T-helper 1 cell (primary cell): ENCODE results near the gene ZNF746.
"Not testable (repeated sequence)": the region's sequence is repeated elsewhere in the genome, so short reads cannot be mapped to it uniquely, and the experiment has no call there.

Experiments
- DNase-seq, 5 donors: peaks; one replicate each; pipeline ENCODE4 v3.0.0-alpha.2; 2012 to 2020

ZNF746 gene

GRCh38 chr7:149459201-149459539 is 38.4 kb downstream of the ZNF746 start:
- no peak for DNase-seq

GRCh38 chr7:149458235-149458634 is 39.4 kb downstream of the ZNF746 start:
- DNase-seq, result no peak

- DNase-seq, result no peak
Observed at GRCh38 chr7:149457766-149458165, 39.8 kb downstream of the ZNF746 start.

- DNase-seq, result no peak
Observed at GRCh38 chr7:149456506-149457421, 40.8 kb downstream of the ZNF746 start.

- DNase-seq, result no peak
Observed at GRCh38 chr7:149455175-149455950, 42.2 kb downstream of the ZNF746 start.

- DNase-seq, result no peak
Observed at GRCh38 chr7:149454750-149455149, 42.9 kb downstream of the ZNF746 start.

GRCh38 chr7:149454006-149454405 is 43.6 kb downstream of the ZNF746 start:
- no peak for DNase-seq

- DNase-seq, result no peak
Observed at GRCh38 chr7:149450821-149451220, 46.8 kb downstream of the ZNF746 start.

GRCh38 chr7:149449897-149450296 is 47.7 kb downstream of the ZNF746 start:
- no peak for DNase-seq

GRCh38 chr7:149448961-149449360 is 48.6 kb downstream of the ZNF746 start:
- no peak for DNase-seq

- not testable (repeated sequence) for DNase-seq
Observed at GRCh38 chr7:149446026-149446425, 51.6 kb downstream of the ZNF746 start.

GRCh38 chr7:149444287-149444686 is 53.3 kb downstream of the ZNF746 start:
- DNase-seq, result no peak

GRCh38 chr7:149443523-149443922 is 54.1 kb downstream of the ZNF746 start:
- no peak for DNase-seq

- DNase-seq, result no peak
Observed at GRCh38 chr7:149442924-149443323, 54.7 kb downstream of the ZNF746 start.

- peak in 1 of 5 donors; percentile 17 for DNase-seq
Observed at GRCh38 chr7:149440222-149440621, 57.4 kb downstream of the ZNF746 start.

- no peak for DNase-seq
Observed at GRCh38 chr7:149436358-149436757, 61.3 kb downstream of the ZNF746 start.

- no peak for DNase-seq
Observed at GRCh38 chr7:149433124-149433523, 64.5 kb downstream of the ZNF746 start.

GRCh38 chr7:149432121-149432691 is 65.4 kb downstream of the ZNF746 start:
- DNase-seq, result no peak

- DNase-seq, result no peak
Observed at GRCh38 chr7:149431486-149432120, 66.0 kb downstream of the ZNF746 start.

- no peak for DNase-seq
Observed at GRCh38 chr7:149430192-149430591, 67.4 kb downstream of the ZNF746 start.

- DNase-seq, result no peak
Observed at GRCh38 chr7:149427893-149428292, 69.7 kb downstream of the ZNF746 start.

- DNase-seq, result no peak
Observed at GRCh38 chr7:149427096-149427680, 70.4 kb downstream of the ZNF746 start.
